Neural cell (in vitro differentiated cells): Measurements from ENCODE around the gene CUL3. TPM values are rescaled to one million over a fixed set of nuclear protein-coding genes. Genes with fewer than 3 reads are reported as not detected.
"Not testable (repeated sequence)": the region's sequence is repeated elsewhere in the genome, so short reads cannot be mapped to it uniquely, and the experiment has no call there.

Experiments
- H2AFZ ChIP-seq: fragments of 200-600, 300-800 bp; sonication (generic), shearing (Covaris generic); 2 replicates; pipeline ENCODE4 v1.6.0; 2014; ENCODE audit warnings: low read depth, mild to moderate bottlenecking, antibody characterized with exemption, low read length, moderate library complexity
- H3F3A ChIP-seq: fragments of 200-600 bp; shearing (Covaris generic); 2 replicates; pipeline ENCODE4 v1.6.1; 2016; ENCODE audit warnings: mild to moderate bottlenecking, moderate library complexity, mixed read lengths, antibody characterized with exemption, low read length; ENCODE audit not compliant: insufficient read depth, poor library complexity, severe bottlenecking
- H3K27ac ChIP-seq: fragments of 200-600, 300-800 bp; sonication (generic), shearing (Covaris generic); 2 replicates; pipeline ENCODE4 v1.5.1; 2014; ENCODE audit warnings: mild to moderate bottlenecking, low read length, moderate library complexity
- H3K27me3 ChIP-seq: fragments of 300-800, 200-600 bp; sonication (generic), shearing (Covaris generic); 2 replicates; pipeline ENCODE4 v1.6.0; 2014; ENCODE audit warnings: mild to moderate bottlenecking, low read depth, low read length, moderate library complexity; ENCODE audit not compliant: insufficient read depth
- H3K36me3 ChIP-seq: fragments of 300-800, 200-600 bp; sonication (generic), shearing (Covaris generic); 2 replicates; pipeline ENCODE4 v1.5.1; 2014; ENCODE audit warnings: mild to moderate bottlenecking, antibody characterized with exemption, low read length, moderate library complexity; ENCODE audit not compliant: insufficient read depth
- H3K4me2 ChIP-seq: fragments of 300-800, 200-600 bp; sonication (generic), shearing (Covaris generic); 2 replicates; pipeline ENCODE4 v1.6.0; 2014; ENCODE audit warnings: mild to moderate bottlenecking, low read length
- H3K4me3 ChIP-seq: fragments of 300-800, 200-600 bp; sonication (generic), shearing (Covaris generic); 2 replicates; pipeline ENCODE4 v1.5.1; 2014; ENCODE audit warnings: mild to moderate bottlenecking, low read length, moderate library complexity
- H3K79me2 ChIP-seq: fragments of 200-600 bp; shearing (Covaris generic); replicated peaks from 2 replicates; pipeline ENCODE4 v1.6.0; 2014; ENCODE audit warnings: mild to moderate bottlenecking, low read length, moderate library complexity; ENCODE audit not compliant: insufficient read depth
- H3K9ac ChIP-seq: fragments of 300-800, 200-600 bp; sonication (generic), shearing (Covaris generic); 2 replicates; pipeline ENCODE4 v1.6.1; 2016; ENCODE audit warnings: mild to moderate bottlenecking, low read length, mixed read lengths
- H3K9me2 ChIP-seq: fragments of 200-600 bp; shearing (Covaris generic); 2 replicates; pipeline ENCODE4 v1.6.1; 2016; ENCODE audit warnings: mild to moderate bottlenecking, low read length, mixed read lengths; ENCODE audit not compliant: insufficient read depth
- H3K9me3 ChIP-seq: fragments of 200-600, 300-800 bp; sonication (generic), shearing (Covaris generic); 2 replicates; pipeline ENCODE4 v1.6.1; 2016; ENCODE audit warnings: mild to moderate bottlenecking, mixed run types, low read length, moderate library complexity, mixed read lengths
- H4K20me1 ChIP-seq: fragments of 200-600 bp; shearing (Covaris generic); 2 replicates; pipeline ENCODE4 v1.6.1; 2016; ENCODE audit warnings: mild to moderate bottlenecking, mixed run types; ENCODE audit not compliant: insufficient read depth
- EP300 ChIP-seq: fragments of 450-650 bp; conservative IDR thresholded peaks from 2 replicates; pipeline ENCODE4 v1.6.1; 2014; ENCODE audit warnings: antibody characterized with exemption, mild to moderate bottlenecking, moderate library complexity; ENCODE audit not compliant: poor library complexity, severe bottlenecking
- EZH2 ChIP-seq: fragments of 200-600, 300-800 bp; shearing (Covaris generic), sonication (generic); IDR thresholded peaks from 2 replicates; pipeline ENCODE4 v1.6.1; 2014; ENCODE audit warnings: antibody characterized with exemption, low read length, borderline replicate concordance, mild to moderate bottlenecking; ENCODE audit not compliant: insufficient read depth, poor library complexity, severe bottlenecking
- POLR2AphosphoS5 ChIP-seq: IDR thresholded peaks from 2 replicates; pipeline ENCODE4 v1.6.1; 2012
- RAD21 ChIP-seq: fragments of 450-650 bp; conservative IDR thresholded peaks from 2 replicates; pipeline ENCODE4 v1.6.1; 2014; ENCODE audit warnings: antibody characterized with exemption, mild to moderate bottlenecking, moderate library complexity
- SMC3 ChIP-seq: fragments of 450-650 bp; conservative IDR thresholded peaks from 2 replicates; pipeline ENCODE4 v1.6.1; 2014; ENCODE audit warnings: antibody characterized with exemption, mild to moderate bottlenecking, moderate library complexity; ENCODE audit not compliant: poor library complexity
- TAF1 ChIP-seq: IDR thresholded peaks from 2 replicates; pipeline ENCODE4 v1.6.1; 2012; ENCODE audit warnings: low read depth
- polyA plus RNA-seq: library from polyadenylated mRNA; depleted of rRNA; stranded (reverse); fragments of >200 nt; gene quantifications from 2 replicates; pipeline ENCODE4 v1.2.3, GENCODE V29; 2014
- TF ChIP-seq, protein P1 (sequence below): fragments of 450-650 bp; IDR thresholded peaks from 2 replicates; pipeline ENCODE4 v1.5.1; 2014; ENCODE audit warnings: antibody characterized with exemption, mild to moderate bottlenecking, moderate library complexity; ENCODE audit not compliant: poor library complexity, severe bottlenecking

The CUL3 gene
- polyA plus RNA-seq, 1 donor from 2014 or later, result 53.9 TPM

- H3K4me3 ChIP-seq, H4K20me1 ChIP-seq, H3K9me2 ChIP-seq, H3K79me2 ChIP-seq, H3K27ac ChIP-seq, H2AFZ ChIP-seq, H3K4me2 ChIP-seq, H3K9me3 ChIP-seq, H3K36me3 ChIP-seq, H3K9ac ChIP-seq, H3F3A ChIP-seq, H3K27me3 ChIP-seq: not testable (repeated sequence)
Measured at GRCh38 chr2:224485081-224486014, 99.8 kb downstream of the CUL3 start.

DNA sequence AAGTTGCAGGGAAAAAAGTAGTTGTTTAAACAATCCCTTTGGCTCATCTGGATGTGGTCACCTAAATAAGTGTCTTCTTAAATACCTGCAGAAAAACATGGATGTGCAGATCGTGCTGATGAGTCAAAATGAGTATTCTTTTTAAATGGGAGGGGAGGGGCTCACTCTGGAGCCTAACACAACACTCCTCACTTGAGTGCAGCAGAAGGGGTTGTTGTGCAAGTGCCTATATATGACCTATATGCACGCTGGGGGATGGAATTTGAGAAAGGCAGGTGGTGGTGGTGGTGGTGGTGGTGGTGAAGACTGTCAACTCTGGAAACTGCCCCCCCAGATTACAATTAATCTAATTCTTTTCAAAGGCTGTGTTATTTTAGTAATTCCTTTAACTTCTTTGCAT is 105.3 kb downstream of the CUL3 start:
- H4K20me1 ChIP-seq, result no peaks in the 10 kb centered on the region
- H3K4me3 ChIP-seq, result no peak overlapping the region
- no peaks in the 10 kb centered on the region for H3K9me2 ChIP-seq
- H3K9ac ChIP-seq, result no peak overlapping the region
- H3K27ac ChIP-seq, result no peak overlapping the region
- H3F3A ChIP-seq, result no peaks in the 10 kb centered on the region
- TF ChIP-seq RAD21 (no peak), POLR2AphosphoS5 (no peak), TAF1 (no peak), EP300 (no peak)
- TF ChIP-seq, protein P1, sequence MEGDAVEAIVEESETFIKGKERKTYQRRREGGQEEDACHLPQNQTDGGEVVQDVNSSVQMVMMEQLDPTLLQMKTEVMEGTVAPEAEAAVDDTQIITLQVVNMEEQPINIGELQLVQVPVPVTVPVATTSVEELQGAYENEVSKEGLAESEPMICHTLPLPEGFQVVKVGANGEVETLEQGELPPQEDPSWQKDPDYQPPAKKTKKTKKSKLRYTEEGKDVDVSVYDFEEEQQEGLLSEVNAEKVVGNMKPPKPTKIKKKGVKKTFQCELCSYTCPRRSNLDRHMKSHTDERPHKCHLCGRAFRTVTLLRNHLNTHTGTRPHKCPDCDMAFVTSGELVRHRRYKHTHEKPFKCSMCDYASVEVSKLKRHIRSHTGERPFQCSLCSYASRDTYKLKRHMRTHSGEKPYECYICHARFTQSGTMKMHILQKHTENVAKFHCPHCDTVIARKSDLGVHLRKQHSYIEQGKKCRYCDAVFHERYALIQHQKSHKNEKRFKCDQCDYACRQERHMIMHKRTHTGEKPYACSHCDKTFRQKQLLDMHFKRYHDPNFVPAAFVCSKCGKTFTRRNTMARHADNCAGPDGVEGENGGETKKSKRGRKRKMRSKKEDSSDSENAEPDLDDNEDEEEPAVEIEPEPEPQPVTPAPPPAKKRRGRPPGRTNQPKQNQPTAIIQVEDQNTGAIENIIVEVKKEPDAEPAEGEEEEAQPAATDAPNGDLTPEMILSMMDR, result no peak
- peaks cover 10% of the 10 kb centered on the region for H3K36me3 ChIP-seq
- H2AFZ ChIP-seq, result no peak overlapping the region
- H3K79me2 ChIP-seq, result no peaks in the 10 kb centered on the region
- no peaks in the 10 kb centered on the region for H3K27me3 ChIP-seq
- H3K9me3 ChIP-seq, result no peaks in the 10 kb centered on the region
- no peak overlapping the region for H3K4me2 ChIP-seq

GRCh38 chr2:224472827-224473226 is 112.3 kb downstream of the CUL3 start:
- Histone ChIP-seq H2AFZ (no peak overlapping the region), H3K27ac (no peak overlapping the region), H3K4me2 (no peak overlapping the region), H3F3A (no peaks in the 10 kb centered on the region), H3K9me3 (no peaks in the 10 kb centered on the region), H3K36me3 (peaks cover 5% of the 10 kb centered on the region), H3K9me2 (no peaks in the 10 kb centered on the region), H3K9ac (no peak overlapping the region), H4K20me1 (no peaks in the 10 kb centered on the region), H3K79me2 (no peaks in the 10 kb centered on the region), H3K27me3 (no peaks in the 10 kb centered on the region), H3K4me3 (no peak overlapping the region)
- TF ChIP-seq RAD21 (no peak), EZH2 (no peak), SMC3 (no peak), POLR2AphosphoS5 (no peak)
